Endodermal cell (in vitro differentiated cells): ENCODE measurements around the gene ATXN1. TPM values are rescaled to one million over a fixed set of nuclear protein-coding genes. Genes with fewer than 3 reads are reported as not detected.
"Not testable (repeated sequence)": the region's sequence is repeated elsewhere in the genome, so short reads cannot be mapped to it uniquely, and the experiment has no call there.

Source experiments
- DNase-seq: peaks from one replicate; pipeline ENCODE4 v3.0.0-alpha.2; 2017
- H3K27ac ChIP-seq: 2 replicates; pipeline ENCODE4 v1.5.1; 2013; ENCODE audit warnings: mild to moderate bottlenecking, low read depth, low read length, moderate library complexity
- H3K27me3 ChIP-seq: 2 replicates; pipeline ENCODE4 v1.6.1; 2013; ENCODE audit warnings: mild to moderate bottlenecking, low read length, moderate library complexity; ENCODE audit not compliant: insufficient read depth, control insufficient read depth, poor library complexity, severe bottlenecking
- H3K36me3 ChIP-seq: 2 replicates; pipeline ENCODE4 v1.7.0; 2013; ENCODE audit warnings: mild to moderate bottlenecking, low read length, moderate library complexity; ENCODE audit not compliant: control insufficient read depth, insufficient read depth
- H3K4me1 ChIP-seq: one replicate; pipeline ENCODE4 v1.7.0; 2013; ENCODE audit warnings: low read length; ENCODE audit not compliant: control insufficient read depth, insufficient read depth
- H3K4me3 ChIP-seq: 2 replicates; pipeline ENCODE4 v1.5.1; 2013; ENCODE audit warnings: mild to moderate bottlenecking, low read length, moderate library complexity
- H3K9ac ChIP-seq: 2 replicates; pipeline ENCODE4 v1.6.1; 2013; ENCODE audit warnings: mild to moderate bottlenecking, low read length, moderate library complexity; ENCODE audit not compliant: poor library complexity, severe bottlenecking; ENCODE audit errors: extremely low read depth
- H3K9me3 ChIP-seq: 2 replicates; pipeline ENCODE4 v1.6.1; 2013; ENCODE audit warnings: mild to moderate bottlenecking, low read length, moderate library complexity; ENCODE audit not compliant: control insufficient read depth
- H3K27ac Mint-ChIP-seq: 2 replicates; pipeline ENCODE4 v1.8.0; 2020; ENCODE audit warnings: mixed read lengths
- H3K27me3 Mint-ChIP-seq: 2 replicates; pipeline ENCODE4 v1.8.0; 2021; ENCODE audit warnings: mild to moderate bottlenecking, mixed read lengths; ENCODE audit not compliant: insufficient read depth
- H3K36me3 Mint-ChIP-seq: 2 replicates; pipeline ENCODE4 v1.8.0; 2020; ENCODE audit warnings: low read depth, mixed read lengths
- H3K4me1 Mint-ChIP-seq: 2 replicates; pipeline ENCODE4 v1.8.0; 2020; ENCODE audit warnings: mixed read lengths
- H3K4me3 Mint-ChIP-seq: 2 replicates; pipeline ENCODE4 v1.8.0; 2020; ENCODE audit warnings: mild to moderate bottlenecking, moderate library complexity, mixed read lengths
- H3K9me3 Mint-ChIP-seq: 2 replicates; pipeline ENCODE4 v1.8.0; 2020; ENCODE audit warnings: mild to moderate bottlenecking, mixed read lengths
- CTCF ChIP-seq: fragments of 200-600 bp; sonication (generic); conservative IDR thresholded peaks from 2 replicates; pipeline ENCODE4 v1.5.0; 2021; ENCODE audit warnings: antibody characterized with exemption, mild to moderate bottlenecking
- WGBS, 2 experiments: methylation state at CpG; one replicate each; pipeline versions ENCODE4 v1.1.5 to v1.1.7; 2013; ENCODE audit warnings: missing lambda C conversion rate in 2 of 2, mixed read lengths in 1 of 2; ENCODE audit not compliant: insufficient coverage in 1 of 2, insufficient read length in 1 of 2; 5-methylcytosine and 5-hydroxymethylcytosine counted together
- total RNA-seq, 2 donors: library from RNA; stranded (reverse); fragmentation: NEBNext Ultra II Directional in 1 of 2; extraction: Animal tissue kit (Norgen Biotek cat#: 25700) in 1 of 2; gene quantifications; 2 replicates in 1 of 2; 3 replicates in 1 of 2; pipeline ENCODE4 v1.2.1, GENCODE V29; 2021

ATXN1 gene
- total RNA-seq, 2 donors from 2014 or later, result 10.4 to 15.9 TPM

DNA sequence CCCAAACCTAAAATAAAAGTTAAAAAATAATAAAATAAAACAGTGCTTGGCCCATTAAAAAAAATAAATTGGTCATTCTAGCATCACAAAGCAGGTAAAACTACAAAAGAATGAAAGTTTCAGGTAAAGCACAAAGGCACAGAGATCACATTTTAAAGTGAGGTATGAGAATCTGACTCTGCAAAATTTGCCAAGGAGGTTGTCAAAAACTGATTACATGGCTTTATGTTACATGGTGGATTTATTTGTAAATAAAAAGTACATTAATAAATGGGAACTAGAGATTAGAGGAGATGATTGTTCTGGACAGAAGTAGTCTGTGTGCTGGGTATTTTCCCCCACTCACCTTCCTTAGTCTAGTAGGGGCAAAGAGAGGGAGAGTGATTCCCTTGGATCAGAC, 24.2 kb upstream of the ATXN1 start:
- Mint-ChIP-seq H3K9me3 (peaks cover 21% of the 10 kb centered on the region), H3K27ac (no peak overlapping the region), H3K4me3 (no peak overlapping the region), H3K27me3 (no peaks in the 10 kb centered on the region), H3K36me3 (no peaks in the 10 kb centered on the region), H3K4me1 (no peaks in the 10 kb centered on the region)
- TF ChIP-seq CTCF, result no peak
- DNase-seq, result no peak
- Histone ChIP-seq H3K36me3 (no peaks in the 10 kb centered on the region), H3K9ac (no peak overlapping the region), H3K4me1 (no peaks in the 10 kb centered on the region), H3K27ac (no peak overlapping the region), H3K27me3 (no peaks in the 10 kb centered on the region), H3K9me3 (peaks cover 10% of the 10 kb centered on the region), H3K4me3 (no peak overlapping the region)

- not testable (repeated sequence) for H3K4me3 ChIP-seq, H3K36me3 Mint-ChIP-seq, H3K4me1 Mint-ChIP-seq, H3K9ac ChIP-seq, DNase-seq, H3K4me3 Mint-ChIP-seq, H3K27ac ChIP-seq, H3K9me3 ChIP-seq, H3K4me1 ChIP-seq, H3K27me3 ChIP-seq, H3K36me3 ChIP-seq, H3K27me3 Mint-ChIP-seq, H3K27ac Mint-ChIP-seq
- 80 to 83% methylated on average over 1 to 3 of the region's 3 CpGs for WGBS, 2 experiments
- peaks cover 18% of the 10 kb centered on the region for H3K9me3 Mint-ChIP-seq
These were observed 23.7 kb upstream of the ATXN1 start for GRCh38 chr6:16784957-16785356.

- Mint-ChIP-seq H3K36me3 (no peaks in the 10 kb centered on the region), H3K27ac (no peak overlapping the region), H3K9me3 (peaks cover 9% of the 10 kb centered on the region), H3K4me1 (no peaks in the 10 kb centered on the region), H3K27me3 (no peaks in the 10 kb centered on the region), H3K4me3 (no peak overlapping the region)
- Histone ChIP-seq H3K27ac (no peak overlapping the region), H3K27me3 (no peaks in the 10 kb centered on the region), H3K36me3 (no peaks in the 10 kb centered on the region), H3K9me3 (peaks cover 8% of the 10 kb centered on the region), H3K9ac (no peak overlapping the region), H3K4me1 (no peaks in the 10 kb centered on the region), H3K4me3 (no peak overlapping the region)
- no peak for TF ChIP-seq CTCF
- no peak for DNase-seq
- 89 to 94% methylated on average over 2 of the region's 2 CpGs for WGBS, 2 experiments
These were observed 22.8 kb upstream of the ATXN1 start for GRCh38 chr6:16783952-16784565.

DNA sequence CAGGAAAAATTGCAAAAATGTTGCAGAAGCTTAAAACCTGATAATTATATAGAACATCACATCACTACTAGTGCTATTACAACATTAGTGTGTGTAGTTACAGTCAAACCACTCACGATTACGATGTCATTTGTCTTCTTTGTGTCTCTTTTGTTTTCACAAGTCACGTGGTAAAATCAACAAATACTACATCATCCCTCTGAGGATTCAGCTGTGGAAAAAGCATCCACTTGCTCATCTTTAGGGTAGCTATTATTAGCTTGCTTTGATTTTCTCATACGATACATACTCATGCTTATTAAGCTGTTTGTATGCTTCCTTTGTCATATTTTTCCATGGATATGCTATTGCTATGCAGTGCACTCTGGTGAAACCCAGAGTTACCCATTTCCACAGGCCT, 22.2 kb upstream of the ATXN1 start:
- Mint-ChIP-seq H3K4me1 (no peaks in the 10 kb centered on the region), H3K9me3 (peaks cover 8% of the 10 kb centered on the region), H3K36me3 (no peaks in the 10 kb centered on the region), H3K27me3 (no peaks in the 10 kb centered on the region), H3K27ac (no peak overlapping the region), H3K4me3 (no peak overlapping the region)
- H3K9me3 ChIP-seq, result peaks cover 2% of the 10 kb centered on the region
- no peaks in the 10 kb centered on the region for H3K36me3 ChIP-seq
- no peak overlapping the region for H3K9ac ChIP-seq
- no peak for DNase-seq
- no peak overlapping the region for H3K4me3 ChIP-seq
- WGBS, 2 experiments, result 91 to 96% methylated on average over 4 of the region's 4 CpGs
- H3K4me1 ChIP-seq, result no peaks in the 10 kb centered on the region
- no peaks in the 10 kb centered on the region for H3K27me3 ChIP-seq
- no peak overlapping the region for H3K27ac ChIP-seq
- TF ChIP-seq CTCF, result no peak
